Activated CD4-positive, alpha-beta T cell treated with anti-CD3 and anti-CD28 coated beads, Interleukin-2, amount 50 U/mL, for 4 hours (primary cell): ENCODE measurements around the gene ADH7.
"Not testable (repeated sequence)": the region's sequence is repeated elsewhere in the genome, so short reads cannot be mapped to it uniquely, and the experiment has no call there.

Experiments used
- DNase-seq, 2 experiments: peaks; one replicate each; pipeline ENCODE4 v3.0.0-alpha.2; 2020

ADH7 gene

DNA sequence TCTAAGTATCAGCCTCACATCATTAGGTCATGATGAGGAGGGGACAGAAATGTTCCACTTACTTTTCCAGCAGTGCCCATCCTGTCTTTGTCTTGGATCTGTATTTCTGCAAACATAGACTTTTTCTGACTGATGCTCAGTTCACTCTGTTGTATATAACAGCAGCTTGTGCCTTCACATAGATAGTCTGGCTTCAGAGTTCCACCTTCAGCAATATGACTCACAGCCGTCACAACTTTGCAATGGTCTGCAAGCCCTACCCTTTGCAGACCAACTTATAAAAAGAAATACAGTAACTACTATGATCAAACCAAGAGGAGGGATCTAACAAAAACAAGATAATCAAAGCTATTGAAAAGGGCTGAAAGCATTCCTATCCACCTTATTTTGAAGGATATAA lies at the start of gene ADH7:
TSS of gene ADH7 (minus strand) at position 189 of the 400 bp plus-strand sequence. CDS start at position 80, 109 bp downstream.
- DNase-seq = no peak

DNA sequence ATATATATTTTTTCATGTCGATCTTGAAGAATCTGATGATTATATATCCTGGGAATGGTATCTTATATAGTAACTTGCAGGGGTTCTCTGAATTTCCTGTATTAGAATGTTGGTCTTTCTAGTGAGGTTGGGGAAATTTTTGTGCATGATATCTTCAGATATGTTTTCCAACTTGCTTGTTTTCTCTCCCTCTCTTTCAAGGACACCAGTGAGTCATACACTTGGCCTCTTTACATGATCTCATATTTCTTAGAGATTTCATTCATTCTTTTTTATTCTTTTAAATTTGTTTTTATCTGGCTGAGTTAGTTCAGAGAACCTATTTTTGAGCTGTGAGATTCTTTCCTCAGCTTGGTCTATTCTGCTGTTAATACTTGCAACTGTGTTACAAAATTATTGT lies 48.5 kb upstream of the ADH7 start:
- no peak for DNase-seq

DNA sequence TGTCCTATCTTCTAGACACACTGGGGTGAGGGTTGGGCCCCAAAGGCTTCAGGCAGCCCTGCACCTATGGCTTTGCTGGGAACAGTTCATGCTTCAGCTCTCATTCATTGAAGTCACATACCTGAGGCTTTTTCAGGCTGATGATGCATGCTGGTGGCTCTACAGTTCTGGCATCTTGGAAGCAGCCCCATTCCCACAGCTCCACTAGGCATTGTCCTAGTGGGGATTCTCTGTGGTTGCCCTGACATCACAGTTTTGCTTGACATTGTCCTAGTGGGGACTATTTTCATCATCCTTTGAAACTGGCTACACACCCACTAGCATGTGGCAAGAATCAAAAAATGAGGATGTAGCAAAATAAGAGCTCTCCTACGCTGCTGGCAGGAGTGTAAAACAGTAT lies 38.0 kb upstream of the ADH7 start:
- no peak for DNase-seq

DNA sequence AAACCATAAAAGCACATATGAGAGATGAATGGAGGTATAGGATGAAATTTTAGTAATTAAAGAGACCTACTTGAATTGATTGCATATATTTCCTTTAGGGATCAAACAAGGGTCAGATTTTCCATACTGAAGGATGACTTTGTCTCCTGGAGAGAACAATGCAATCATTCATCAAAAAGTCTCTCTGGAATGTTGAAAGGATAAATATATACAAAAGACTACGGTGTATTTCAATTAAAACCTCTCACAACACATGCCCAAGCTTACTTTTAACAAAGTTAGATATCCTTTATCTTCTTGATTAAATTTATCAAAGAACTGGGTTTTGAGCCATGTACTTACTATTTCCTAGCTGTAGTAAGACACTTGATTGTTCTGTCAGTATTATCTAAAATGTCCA lies 36.8 kb upstream of the ADH7 start:
- DNase-seq = no peak

DNA sequence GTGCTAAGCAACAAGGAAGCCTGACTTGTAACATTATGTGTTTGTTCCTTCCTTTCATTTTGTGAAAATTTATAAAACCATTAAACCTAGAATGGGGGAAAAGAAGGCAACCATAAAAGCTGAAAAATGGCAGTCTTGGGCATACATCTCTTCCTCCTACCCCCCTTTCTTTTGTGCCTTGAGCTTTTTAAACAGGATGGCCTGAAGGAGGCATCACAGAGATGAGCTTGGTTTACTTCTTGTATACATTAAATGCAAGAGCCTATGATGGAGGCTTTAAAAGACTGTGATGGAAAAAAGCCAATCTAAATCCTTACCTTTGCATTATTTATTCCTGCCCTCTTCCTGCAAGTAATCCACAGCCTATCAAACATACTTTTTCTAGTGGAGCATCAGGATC lies 36.2 kb upstream of the ADH7 start:
- no peak for DNase-seq

GRCh38 chr4:99468889-99469288 lies 33.7 kb upstream of the ADH7 start:
- no peak for DNase-seq

GRCh38 chr4:99467887-99468286 lies 32.7 kb upstream of the ADH7 start:
- no peak for DNase-seq

DNA sequence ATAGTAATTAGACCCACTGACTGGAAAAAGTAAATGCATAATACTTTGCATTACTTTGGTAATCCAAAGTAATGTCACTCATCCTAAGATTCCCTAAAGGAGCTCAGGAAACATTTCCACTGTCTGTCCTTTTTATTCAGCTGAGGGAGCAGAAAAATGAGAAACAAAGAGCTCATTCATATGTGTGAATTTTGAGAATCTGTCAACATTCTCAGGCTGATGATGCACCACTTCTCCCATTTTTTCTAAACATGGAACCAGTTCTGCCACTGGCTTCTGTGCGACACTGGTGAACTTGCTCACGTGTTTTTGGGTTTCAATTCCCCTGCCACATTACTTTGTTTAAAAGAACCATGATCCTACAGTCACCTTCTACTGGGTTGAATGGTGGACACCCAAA lies 28.4 kb upstream of the ADH7 start:
- DNase-seq = no peak

- DNase-seq = peak; percentile 25
Measured at GRCh38 chr4:99462875-99463464, 27.8 kb upstream of the ADH7 start.

DNA sequence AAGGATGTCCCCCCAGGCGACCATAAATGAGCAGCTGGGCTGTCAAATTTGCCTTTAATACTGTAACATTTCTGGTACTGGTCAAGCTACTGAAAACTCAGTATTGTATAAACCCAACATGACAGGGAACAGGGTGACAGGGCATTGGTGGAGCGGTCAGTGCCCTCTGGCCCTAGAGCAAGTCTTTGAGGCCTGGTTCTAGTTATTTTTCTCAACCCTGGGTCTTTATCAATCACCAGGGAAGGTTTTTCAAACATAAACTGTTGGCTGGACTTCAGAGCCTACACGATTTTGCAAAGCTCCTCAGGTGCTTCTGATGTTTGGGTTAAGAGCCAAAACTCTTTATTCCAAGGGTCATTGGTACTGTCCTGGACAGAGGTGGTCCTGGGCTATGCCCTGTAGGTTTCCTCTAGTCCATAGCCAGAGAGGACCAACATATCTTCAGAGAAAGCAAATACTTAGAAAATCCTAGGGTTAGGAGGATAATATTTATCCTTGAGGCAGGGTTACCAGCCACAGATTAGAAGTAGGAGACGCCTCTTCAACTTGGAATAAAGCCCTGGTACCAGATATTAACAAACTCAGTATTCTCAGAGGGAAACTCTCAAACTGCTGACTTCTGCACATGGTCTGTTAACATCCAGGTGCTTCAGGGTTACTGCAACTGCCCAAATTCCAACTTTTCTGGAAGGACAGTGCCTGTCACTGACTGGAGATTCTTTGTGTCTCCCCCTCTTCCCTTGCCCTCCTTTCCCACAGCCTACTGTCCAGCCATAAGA lies 26.7 kb upstream of the ADH7 start:
- DNase-seq = no peak

DNA sequence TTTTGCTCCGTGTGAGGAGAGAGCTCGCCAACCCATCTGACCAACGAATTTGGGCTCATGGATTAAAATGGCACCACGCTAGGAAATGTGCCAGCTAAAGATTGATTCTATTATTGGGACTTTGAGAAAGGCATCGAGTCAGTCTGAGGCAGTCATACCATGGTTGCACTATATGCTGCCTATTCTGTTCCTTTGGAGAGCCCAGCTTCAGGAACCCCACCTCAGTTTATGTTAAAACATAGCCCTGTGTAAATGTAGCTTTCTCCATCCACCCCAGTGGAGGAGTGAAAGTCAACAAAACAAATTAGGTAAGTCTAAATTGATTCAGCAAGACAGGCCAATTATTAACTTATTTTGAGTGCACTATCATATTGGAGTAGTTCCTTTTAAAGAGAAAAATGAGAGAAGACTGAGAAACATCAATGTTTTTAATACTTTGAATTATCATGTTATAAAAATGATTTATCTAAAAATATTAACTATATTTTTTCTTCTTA lies 24.5 kb upstream of the ADH7 start:
- no peak for DNase-seq

DNA sequence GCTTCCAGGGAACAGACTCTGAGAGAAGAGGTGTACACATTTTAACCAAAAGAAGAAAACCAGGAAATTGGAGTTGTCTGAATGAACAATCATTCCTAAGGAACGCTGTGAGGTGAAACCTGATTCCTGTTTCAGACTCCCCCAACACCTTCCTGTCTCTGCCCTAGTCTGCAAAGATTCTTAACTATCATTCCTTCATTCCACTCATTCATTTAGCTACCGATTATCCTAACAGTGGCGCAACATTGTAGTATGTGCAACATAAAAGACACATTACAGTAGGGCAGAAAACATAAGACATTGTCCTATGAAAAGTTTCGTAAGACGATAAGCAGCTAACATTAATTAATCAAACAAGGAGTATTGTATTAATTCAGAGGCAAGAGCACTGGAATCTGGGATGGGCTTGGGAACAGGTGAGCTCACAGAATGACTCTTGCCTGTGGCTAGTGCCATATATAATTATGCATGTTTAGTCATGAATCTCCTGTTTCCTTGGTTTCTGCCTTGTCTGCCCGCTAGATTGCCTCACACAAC lies 23.8 kb upstream of the ADH7 start:
- no peak for DNase-seq

- DNase-seq = no peak
Measured at GRCh38 chr4:99457676-99458075, 22.5 kb upstream of the ADH7 start.

DNA sequence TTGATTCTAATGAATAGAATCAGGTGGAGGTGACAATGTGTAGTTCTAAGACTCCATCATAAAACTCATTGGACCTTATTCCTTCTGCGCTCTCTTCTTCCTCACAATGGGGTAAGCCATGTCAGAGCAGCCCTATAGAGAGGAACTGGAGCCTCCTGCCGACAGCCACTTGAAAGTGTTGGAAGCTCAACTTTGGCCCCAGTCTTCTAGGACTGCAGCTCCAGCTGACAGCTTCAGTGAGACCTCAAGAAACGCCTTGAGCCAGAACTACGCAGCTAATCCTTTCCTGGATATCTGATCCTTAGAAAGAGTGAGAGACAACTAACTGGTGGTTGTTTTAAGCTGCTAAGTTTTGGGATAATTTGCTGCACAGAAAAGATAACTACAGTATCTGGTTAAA lies 22.1 kb upstream of the ADH7 start:
- no peak for DNase-seq

GRCh38 chr4:99447513-99447912 lies 12.4 kb upstream of the ADH7 start:
- DNase-seq = no peak

DNA sequence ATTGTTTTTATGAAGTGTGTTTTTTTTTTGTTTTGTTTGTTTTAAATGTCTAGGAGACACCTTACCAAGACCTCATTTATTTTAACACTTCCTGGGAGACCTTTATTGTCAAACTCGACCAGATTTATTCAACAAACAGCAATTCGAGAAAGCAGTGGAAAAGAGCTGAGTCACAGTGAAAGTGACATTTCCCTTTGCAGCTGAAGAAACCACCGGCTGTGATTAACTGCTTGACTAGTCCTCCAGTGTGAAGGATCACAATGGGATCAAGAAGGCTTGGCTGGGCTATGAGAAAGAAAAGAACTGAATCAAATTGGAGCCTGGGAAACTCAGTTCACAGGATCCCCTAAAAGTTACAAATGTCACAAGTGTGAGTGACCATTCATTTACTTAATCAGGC lies 11.9 kb upstream of the ADH7 start:
- DNase-seq = no peak

DNA sequence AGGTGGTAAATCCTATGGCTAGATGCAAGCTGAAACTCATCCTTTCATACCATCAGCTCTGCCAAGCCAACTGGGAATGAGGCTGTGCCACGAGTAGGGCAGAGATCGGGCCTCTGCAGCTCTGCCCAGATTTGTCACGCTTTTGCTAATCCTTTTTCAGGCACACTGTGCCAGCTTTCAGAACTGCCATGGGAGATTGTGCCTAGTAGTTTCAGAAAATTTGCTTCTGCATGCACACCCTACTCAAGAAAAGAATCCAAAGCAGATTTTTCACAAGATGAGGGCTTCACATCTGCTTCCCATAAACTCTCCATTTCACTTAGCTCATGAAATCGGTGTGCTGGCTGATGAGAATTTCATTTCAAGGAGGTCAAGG lies 3.3 kb upstream of the ADH7 start:
- no peak for DNase-seq

GRCh38 chr4:99437723-99438404 lies 2.7 kb upstream of the ADH7 start:
- no peak for DNase-seq

DNA sequence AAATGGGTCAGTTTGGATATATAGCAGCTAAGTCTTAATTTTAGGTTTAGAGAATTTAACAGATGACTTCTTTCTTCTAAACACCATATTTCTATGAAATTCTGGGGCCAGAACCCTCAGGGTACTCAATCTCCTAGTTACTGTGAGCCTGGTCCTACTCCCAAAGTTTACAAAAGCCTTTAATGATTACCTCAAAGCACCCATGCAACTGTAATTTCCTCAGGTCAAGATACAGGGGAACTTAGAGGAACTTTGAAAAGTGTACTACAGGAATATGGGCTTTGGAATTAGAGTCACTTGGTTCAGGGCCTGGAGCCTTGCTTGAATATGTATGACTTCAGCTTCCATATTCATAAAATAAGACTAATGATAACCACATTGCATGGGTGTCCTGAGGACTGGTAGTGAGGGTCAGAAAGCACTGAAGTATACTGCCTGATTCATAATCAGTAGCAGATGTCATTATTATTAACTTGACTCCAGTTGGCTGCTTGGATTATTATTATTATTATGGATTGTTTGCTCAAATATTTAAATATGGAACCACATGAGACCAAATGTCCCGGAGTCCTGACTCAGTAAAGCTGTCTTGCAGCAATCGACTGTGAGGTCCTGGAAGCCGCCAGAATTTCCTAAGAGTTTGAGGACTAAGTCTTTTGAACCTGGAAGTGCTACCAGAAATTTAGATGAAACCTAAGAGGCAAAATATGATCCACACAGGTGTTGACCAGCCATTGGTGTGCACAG lies 2.0 kb upstream of the ADH7 start:
- DNase-seq = no peak

GRCh38 chr4:99436462-99436861 lies 1.3 kb upstream of the ADH7 start:
- DNase-seq = no peak

DNA sequence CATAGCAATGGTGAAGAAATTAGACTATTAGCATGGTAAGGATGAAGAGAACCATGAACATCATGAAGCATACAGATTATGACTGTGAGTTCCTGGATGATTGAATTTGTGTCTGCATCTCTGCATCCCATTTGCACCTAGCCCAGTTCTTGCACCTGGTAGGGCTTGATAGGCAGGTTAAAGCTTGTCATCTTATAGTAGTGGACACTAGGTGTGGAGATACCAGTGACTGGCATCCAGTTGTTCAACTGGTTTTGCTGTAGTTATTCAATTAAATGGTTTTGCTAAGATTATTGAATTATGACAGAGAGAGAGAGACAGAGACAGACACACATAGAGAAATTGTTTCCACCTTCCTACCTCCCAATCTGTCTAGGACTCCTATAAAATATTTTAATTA lies 5.0 kb downstream of the ADH7 start:
- DNase-seq = no peak

DNA sequence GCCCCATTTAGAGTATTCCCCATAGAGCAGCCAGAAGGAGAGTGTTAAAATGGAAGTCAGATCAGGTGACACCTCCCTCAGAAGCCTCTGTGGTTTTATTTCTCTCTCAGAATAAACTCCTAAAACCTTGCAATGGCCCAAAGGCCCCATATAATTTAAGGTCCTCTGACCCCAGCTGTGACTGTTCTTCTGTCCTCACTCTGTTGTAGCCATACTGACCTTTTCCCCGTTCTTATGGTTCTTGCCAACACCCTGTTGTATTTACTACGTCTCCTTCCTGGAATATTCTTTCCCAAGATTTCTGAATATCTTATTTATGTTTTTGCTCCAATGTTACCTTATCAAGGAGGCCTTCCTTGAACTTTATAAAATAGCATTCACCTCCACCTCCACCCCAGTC lies 18.0 kb downstream of the ADH7 start:
- DNase-seq = no peak

DNA sequence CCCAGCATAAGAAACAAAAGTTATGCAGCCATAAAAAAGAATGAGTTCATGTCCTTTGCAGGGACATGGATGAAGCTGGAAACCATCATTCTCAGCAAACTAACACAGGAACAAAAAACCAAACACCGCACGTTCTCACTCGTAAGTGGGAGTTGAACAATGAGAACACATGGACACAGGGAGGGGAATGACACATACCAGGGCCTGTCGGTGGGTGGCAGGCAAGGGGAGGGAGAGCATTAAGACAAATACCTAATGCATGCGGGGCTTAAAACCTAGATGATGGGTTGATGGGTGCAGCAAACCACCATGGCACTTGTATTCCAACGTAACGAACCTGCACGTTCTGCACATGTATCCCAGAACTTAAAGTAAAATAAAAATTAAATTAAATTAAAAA lies 19.4 kb downstream of the ADH7 start:
- not testable (repeated sequence) for DNase-seq
